ENCODE measurements around the gene VPS16. TPM values are rescaled to one million over a fixed set of nuclear protein-coding genes. Genes with fewer than 3 reads are reported as not detected.

Gene VPS16
- total and polyA plus RNA-seq, 2 donors, result 22.2 to 33.2 TPM

DNA sequence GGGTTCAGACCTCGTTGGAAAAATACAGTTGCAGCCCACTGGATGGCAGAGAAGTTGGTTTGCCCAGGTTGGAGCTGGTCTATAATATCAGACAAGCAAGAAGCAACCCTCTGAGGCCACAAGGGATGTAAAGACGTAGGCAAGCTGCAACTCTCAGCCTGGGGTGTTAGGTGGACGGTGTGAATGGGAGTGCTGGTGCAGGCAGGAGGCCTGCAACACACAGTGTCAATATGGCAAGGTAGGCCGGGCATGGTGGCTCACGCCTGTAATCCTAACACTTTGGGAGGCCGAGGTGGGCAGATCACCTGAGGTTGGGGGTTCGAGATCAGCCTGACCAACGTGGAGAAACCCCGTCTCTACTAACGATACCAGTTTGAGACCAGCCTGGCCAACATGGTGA, 10.5 kb downstream of the VPS16 start:
- no peak overlapping the region for H3K4me3 ChIP-seq (ENCODE audit: low read depth, low read length)
- no peak overlapping the region for H3K27ac ChIP-seq (ENCODE audit: low read depth)
- WGBS, result 92% methylated on average over 10 of the region's 10 CpGs
- DNase-seq (ENCODE audit: extremely low spot score), result no peak
- H3K4me1 ChIP-seq (ENCODE audit: insufficient read depth), result no peaks in the 10 kb centered on the region
- H3K36me3 ChIP-seq (ENCODE audit: insufficient read depth), result no peaks in the 10 kb centered on the region

DNA sequence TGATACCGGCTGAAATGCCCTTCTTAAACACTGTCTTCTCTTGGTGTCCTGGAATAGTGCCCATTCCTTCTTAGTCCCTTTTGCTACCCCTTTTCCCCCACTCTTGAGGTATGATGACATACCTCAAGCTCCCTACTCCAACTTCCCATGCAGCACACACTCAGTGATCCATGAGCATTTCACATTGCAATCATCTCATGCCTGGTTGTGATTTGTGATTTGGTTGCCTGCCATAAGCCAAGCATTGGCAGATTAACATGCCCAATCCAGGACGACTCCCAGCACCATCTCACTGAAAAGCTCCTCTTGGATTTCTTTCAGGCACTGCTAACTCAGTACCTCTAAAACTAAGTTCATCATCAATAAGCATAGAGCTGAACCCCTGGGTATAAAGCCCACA, 18.0 kb downstream of the VPS16 start:
- Histone ChIP-seq H3K4me1 (ENCODE audit: insufficient read depth) (no peaks in the 10 kb centered on the region), H3K27ac (ENCODE audit: low read depth) (no peak overlapping the region), H3K4me3 (ENCODE audit: low read depth, low read length) (no peak overlapping the region), H3K36me3 (ENCODE audit: insufficient read depth) (peaks cover 2% of the 10 kb centered on the region)
- no peak for DNase-seq (ENCODE audit: extremely low spot score)
- WGBS, result 90% methylated on average over 2 of the region's 2 CpGs

- no peak for DNase-seq (ENCODE audit: extremely low spot score)
- Histone ChIP-seq H3K4me1 (ENCODE audit: insufficient read depth) (no peaks in the 10 kb centered on the region), H3K4me3 (ENCODE audit: low read depth, low read length) (no peak overlapping the region), H3K36me3 (ENCODE audit: insufficient read depth) (peaks cover 4% of the 10 kb centered on the region), H3K27ac (ENCODE audit: low read depth) (no peak overlapping the region)
- 87% methylated on average over 4 of the region's 4 CpGs for WGBS
Measured at GRCh38 chr20:2859330-2860121, 19.0 kb downstream of the VPS16 start.

- 96% methylated on average over 12 of the region's 12 CpGs for WGBS
- H3K4me3 ChIP-seq (ENCODE audit: low read depth, low read length), result no peak overlapping the region
- DNase-seq (ENCODE audit: extremely low spot score), result no peak
- H3K4me1 ChIP-seq (ENCODE audit: insufficient read depth), result no peaks in the 10 kb centered on the region
- H3K36me3 ChIP-seq (ENCODE audit: insufficient read depth), result peaks cover 4% of the 10 kb centered on the region
- no peak overlapping the region for H3K27ac ChIP-seq (ENCODE audit: low read depth)
Measured at GRCh38 chr20:2864626-2865025, 24.1 kb downstream of the VPS16 start.

- no peak for DNase-seq (ENCODE audit: extremely low spot score)
- WGBS, result 96% methylated on average over 10 of the region's 10 CpGs
- no peak overlapping the region for H3K4me3 ChIP-seq (ENCODE audit: low read depth, low read length)
- H3K4me1 ChIP-seq (ENCODE audit: insufficient read depth), result no peaks in the 10 kb centered on the region
- H3K27ac ChIP-seq (ENCODE audit: low read depth), result no peak overlapping the region
- H3K36me3 ChIP-seq (ENCODE audit: insufficient read depth), result peaks cover 4% of the 10 kb centered on the region
Measured at GRCh38 chr20:2865101-2865500, 24.6 kb downstream of the VPS16 start.

GRCh38 chr20:2865630-2866029, 25.1 kb downstream of the VPS16 start:
- DNase-seq (ENCODE audit: extremely low spot score), result no peak
- 95% methylated on average over 3 of the region's 3 CpGs for WGBS
- no peak overlapping the region for H3K27ac ChIP-seq (ENCODE audit: low read depth)
- H3K4me1 ChIP-seq (ENCODE audit: insufficient read depth), result no peaks in the 10 kb centered on the region
- peaks cover 4% of the 10 kb centered on the region for H3K36me3 ChIP-seq (ENCODE audit: insufficient read depth)
- no peak overlapping the region for H3K4me3 ChIP-seq (ENCODE audit: low read depth, low read length)

GRCh38 chr20:2866236-2866635, 25.7 kb downstream of the VPS16 start:
- H3K27ac ChIP-seq (ENCODE audit: low read depth), result no peak overlapping the region
- H3K4me1 ChIP-seq (ENCODE audit: insufficient read depth), result no peaks in the 10 kb centered on the region
- H3K36me3 ChIP-seq (ENCODE audit: insufficient read depth), result peaks cover 4% of the 10 kb centered on the region
- DNase-seq (ENCODE audit: extremely low spot score), result no peak
- WGBS, result 92% methylated on average over 11 of the region's 11 CpGs
- H3K4me3 ChIP-seq (ENCODE audit: low read depth, low read length), result no peak overlapping the region

DNA sequence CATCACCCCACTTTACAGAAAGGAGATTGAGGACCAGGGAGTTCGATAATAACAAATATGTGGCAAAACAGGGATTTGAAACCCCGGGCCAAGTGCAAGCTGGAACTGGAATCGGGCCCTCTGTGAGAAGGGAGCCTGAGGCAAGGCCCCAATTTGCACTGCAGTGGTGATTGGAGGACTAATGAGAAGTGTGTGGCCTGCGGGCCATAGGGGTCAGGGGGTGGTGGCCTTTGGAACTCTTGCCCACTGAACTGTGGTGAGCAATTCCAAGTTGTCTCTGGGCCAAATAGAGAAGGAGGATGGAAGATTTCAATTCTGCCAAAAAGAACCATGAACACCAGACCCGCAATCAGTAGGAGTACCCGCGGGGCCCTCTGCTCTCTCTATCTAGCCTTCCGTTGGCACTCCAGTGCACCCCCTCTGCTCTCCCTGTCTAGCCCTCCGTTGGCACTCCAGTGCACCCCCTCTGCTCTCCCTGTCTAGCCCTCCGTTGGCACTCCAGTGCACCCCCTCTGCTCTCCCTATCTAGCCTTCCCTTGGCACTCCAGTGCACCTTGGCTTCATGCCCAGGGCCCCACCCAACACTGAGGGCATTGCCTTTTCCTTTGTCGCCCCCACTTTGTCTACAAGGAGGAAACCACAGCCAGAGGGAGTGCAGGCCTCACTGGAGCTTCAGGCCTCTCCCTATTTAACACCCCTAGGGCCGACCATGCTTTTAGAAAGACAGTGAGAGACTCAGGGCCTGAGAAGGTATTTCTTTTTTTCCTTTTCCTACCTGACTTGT, 26.7 kb downstream of the VPS16 start:
- WGBS, result 80% methylated on average over 12 of the region's 12 CpGs
- Histone ChIP-seq H3K4me3 (ENCODE audit: low read depth, low read length) (no peak overlapping the region), H3K27ac (ENCODE audit: low read depth) (no peak overlapping the region), H3K4me1 (ENCODE audit: insufficient read depth) (no peaks in the 10 kb centered on the region), H3K36me3 (ENCODE audit: insufficient read depth) (peaks cover 4% of the 10 kb centered on the region)
- DNase-seq (ENCODE audit: extremely low spot score), result no peak

GRCh38 chr20:2869381-2869780, 28.8 kb downstream of the VPS16 start:
- H3K4me3 ChIP-seq (ENCODE audit: low read depth, low read length), result no peak overlapping the region
- WGBS, result 94% methylated on average over 3 of the region's 3 CpGs
- H3K27ac ChIP-seq (ENCODE audit: low read depth), result no peak overlapping the region
- no peaks in the 10 kb centered on the region for H3K36me3 ChIP-seq (ENCODE audit: insufficient read depth)
- H3K4me1 ChIP-seq (ENCODE audit: insufficient read depth), result no peaks in the 10 kb centered on the region
- DNase-seq (ENCODE audit: extremely low spot score), result no peak

DNA sequence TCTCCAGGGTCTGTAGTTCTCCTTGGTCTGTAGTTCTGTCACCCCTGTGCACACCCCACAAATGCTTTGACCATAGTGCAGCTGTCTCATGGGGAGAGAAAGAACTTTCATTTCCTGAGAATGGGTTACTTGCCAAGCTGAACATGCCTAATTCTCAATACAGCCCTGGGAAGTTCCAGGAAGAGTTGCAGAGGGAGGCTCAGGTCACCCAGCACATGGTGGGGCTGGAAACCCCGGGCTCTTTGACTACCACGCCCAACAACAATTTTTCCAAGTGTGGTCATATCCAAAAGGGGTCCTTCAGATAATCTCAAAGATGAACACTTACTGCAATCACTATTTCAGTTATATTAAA, 30.5 kb downstream of the VPS16 start:
- DNase-seq (ENCODE audit: extremely low spot score), result no peak
- H3K4me1 ChIP-seq (ENCODE audit: insufficient read depth), result no peaks in the 10 kb centered on the region
- H3K27ac ChIP-seq (ENCODE audit: low read depth), result no peak overlapping the region
- WGBS, result 38% methylated on average over 2 of the region's 2 CpGs
- H3K4me3 ChIP-seq (ENCODE audit: low read depth, low read length), result no peak overlapping the region
- H3K36me3 ChIP-seq (ENCODE audit: insufficient read depth), result no peaks in the 10 kb centered on the region

- peak overlapping the region; percentile 98 for H3K4me3 ChIP-seq (ENCODE audit: low read depth, low read length)
- WGBS, result 18% methylated on average over 34 of the region's 34 CpGs
- DNase-seq (ENCODE audit: extremely low spot score), result no peak
- H3K4me1 ChIP-seq (ENCODE audit: insufficient read depth), result no peaks in the 10 kb centered on the region
- no peak overlapping the region for H3K27ac ChIP-seq (ENCODE audit: low read depth)
- H3K36me3 ChIP-seq (ENCODE audit: insufficient read depth), result no peaks in the 10 kb centered on the region
Measured at GRCh38 chr20:2871661-2872458, 31.3 kb downstream of the VPS16 start.

DNA sequence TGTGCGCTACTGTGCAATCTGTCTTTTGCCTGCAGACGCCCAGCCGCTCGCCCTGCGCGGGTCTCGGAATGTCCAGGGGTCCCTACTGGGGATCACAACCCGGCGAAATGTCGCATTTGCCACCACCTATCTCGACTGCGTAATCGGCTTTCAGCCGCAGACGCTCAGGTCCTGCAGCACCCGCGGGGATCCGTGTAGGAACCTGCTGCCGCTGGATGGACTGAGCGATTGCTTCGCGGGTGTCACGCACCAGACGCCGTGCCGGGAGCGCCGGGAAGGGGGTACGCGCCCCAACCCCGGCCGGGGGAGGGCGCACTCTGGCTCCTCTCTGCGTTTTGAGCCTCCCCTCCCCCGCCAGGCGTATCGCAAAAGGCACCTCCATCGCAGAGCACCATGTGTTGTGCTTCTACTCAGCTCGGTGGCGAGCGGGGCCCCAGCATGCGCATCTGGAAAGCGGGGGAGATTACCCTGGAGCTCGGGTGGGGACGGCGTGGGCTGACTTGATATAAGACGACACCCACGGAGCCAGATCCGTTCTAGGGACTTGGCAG, 32.0 kb downstream of the VPS16 start:
- no peak overlapping the region for H3K27ac ChIP-seq (ENCODE audit: low read depth)
- no peak for DNase-seq (ENCODE audit: extremely low spot score)
- WGBS, result under 1% methylated on average over 49 of the region's 49 CpGs
- no peaks in the 10 kb centered on the region for H3K4me1 ChIP-seq (ENCODE audit: insufficient read depth)
- H3K36me3 ChIP-seq (ENCODE audit: insufficient read depth), result no peaks in the 10 kb centered on the region
- peak overlapping the region; percentile 98 for H3K4me3 ChIP-seq (ENCODE audit: low read depth, low read length)

DNA sequence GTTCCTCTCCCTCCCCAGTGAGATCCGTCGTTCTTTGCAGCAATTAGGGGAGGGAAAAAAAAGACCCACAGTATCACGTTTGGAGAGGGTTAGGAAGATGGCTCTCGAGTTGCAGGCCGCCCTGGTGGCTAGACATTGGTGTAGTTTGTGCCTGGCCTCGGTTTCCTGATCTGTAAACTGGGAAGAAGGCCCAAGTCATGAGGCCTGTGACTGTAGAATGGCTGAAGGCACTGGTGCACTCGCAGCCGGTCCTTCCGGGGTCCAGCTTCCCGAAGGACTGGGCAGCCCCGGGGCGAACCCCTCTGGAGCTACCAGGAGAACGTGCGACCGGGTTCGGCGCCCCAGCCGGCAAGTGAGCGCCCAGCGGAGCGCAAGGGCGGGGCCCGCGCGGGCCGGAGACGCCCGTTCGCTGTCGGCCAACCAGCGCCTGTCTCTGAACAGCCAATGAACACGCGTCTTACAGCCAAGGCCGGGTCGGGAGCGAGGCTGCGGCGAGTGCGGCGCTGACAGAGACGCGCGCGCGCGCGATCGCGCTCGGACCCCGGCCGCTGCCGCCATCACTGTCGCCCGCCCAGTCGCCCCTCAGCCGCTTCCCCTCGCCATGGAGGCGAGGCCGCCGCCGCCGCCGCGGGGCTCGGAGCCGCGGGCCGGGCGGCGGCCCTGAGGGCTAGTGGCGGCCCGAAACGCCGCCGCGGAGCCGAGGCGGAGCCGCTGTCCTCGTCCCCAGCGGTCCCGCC, 32.6 kb downstream of the VPS16 start, which contains the start of gene PTPRA:
Gene PTPRA, plus strand, starts transcription at position 472 of the 737 bp plus-strand sequence. CDS start 90,797 bp downstream, outside the sequence.
- Histone ChIP-seq H3K4me1 (ENCODE audit: insufficient read depth) (no peaks in the 10 kb centered on the region), H3K36me3 (ENCODE audit: insufficient read depth) (no peaks in the 10 kb centered on the region), H3K27ac (ENCODE audit: low read depth) (peak within 1 kb of the TSS; percentile 72), H3K4me3 (ENCODE audit: low read depth, low read length) (peak within 1 kb of the TSS; percentile 98)
- WGBS, result under 1% methylated on average over 83 of the region's 83 CpGs
- peak; percentile 75 for DNase-seq (ENCODE audit: extremely low spot score)

Measured in urinary bladder (tissue), 4 donors.